CD14-positive monocyte (primary cell): ENCODE results near the gene AKAP3. TPM values are rescaled to one million over a fixed set of nuclear protein-coding genes. Genes with fewer than 3 reads are reported as not detected.

Experiments used
- DNase-seq, 3 donors: peaks; one replicate each; pipeline ENCODE4 v3.0.0-alpha.2; 2011 to 2022
- H2AFZ ChIP-seq: 2 replicates; pipeline ENCODE4 v1.6.0; 2012; ENCODE audit warnings: mild to moderate bottlenecking, low read depth, low read length, inconsistent platforms; ENCODE audit not compliant: insufficient read depth, poor library complexity, severe bottlenecking
- H3K27ac ChIP-seq, 2 donors: 1 replicate in 1 of 2; 2 replicates in 1 of 2; pipeline ENCODE4 v1.5.1; 2012 to 2013; ENCODE audit warnings: low read length in 2 of 2, control low read depth in 1 of 2, inconsistent platforms in 1 of 2, low read depth in 1 of 2, mild to moderate bottlenecking in 1 of 2
- H3K27me3 ChIP-seq, 2 donors: one replicate each; pipeline versions ENCODE4 v1.6.0 to v1.6.1; 2011 to 2013; ENCODE audit warnings: low read length in 2 of 2; ENCODE audit not compliant: control insufficient read depth in 2 of 2, insufficient read depth in 2 of 2
- H3K36me3 ChIP-seq, 2 donors: replicated peaks in 1 of 2; 1 replicate in 1 of 2; 2 replicates in 1 of 2; pipeline versions ENCODE4 v1.5.1 to v1.6.1; 2012 to 2013; ENCODE audit warnings: low read length in 2 of 2, control low read depth in 1 of 2, inconsistent platforms in 1 of 2, mild to moderate bottlenecking in 1 of 2; ENCODE audit not compliant: insufficient read depth in 2 of 2, control insufficient read depth in 1 of 2
- H3K4me1 ChIP-seq, 2 donors: 1 replicate in 1 of 2; 2 replicates in 1 of 2; pipeline versions ENCODE4 v1.5.1 to v1.6.1; 2012 to 2013; ENCODE audit warnings: low read length in 2 of 2, control low read depth in 1 of 2, inconsistent platforms in 1 of 2, mild to moderate bottlenecking in 1 of 2, moderate library complexity in 1 of 2; ENCODE audit not compliant: insufficient read depth in 2 of 2, control insufficient read depth in 1 of 2
- H3K4me2 ChIP-seq: replicated peaks from 2 replicates; pipeline ENCODE3; 2012; ENCODE audit warnings: low read length, moderate library complexity, mild to moderate bottlenecking; ENCODE audit not compliant: poor library complexity, severe bottlenecking; ENCODE audit errors: extremely low read depth
- H3K4me3 ChIP-seq, 3 experiments: fragments of 200-600 bp in 1 of 3; sonication (generic) in 1 of 3; replicated peaks in 1 of 3; 1 replicate in 2 of 3; 2 replicates in 1 of 3; pipeline ENCODE4 v1.5.1; 2011 to 2013; ENCODE audit warnings: low read length in 3 of 3, mild to moderate bottlenecking in 3 of 3, control low read depth in 2 of 3, low read depth in 2 of 3, inconsistent platforms in 1 of 3, moderate library complexity in 1 of 3
- H3K79me2 ChIP-seq: 2 replicates; pipeline ENCODE4 v1.6.0; 2012; ENCODE audit warnings: mild to moderate bottlenecking, control low read depth, inconsistent platforms, low read length, moderate library complexity; ENCODE audit not compliant: insufficient read depth
- H3K9ac ChIP-seq: 2 replicates; pipeline ENCODE4 v1.6.0; 2017; ENCODE audit warnings: low read length, mild to moderate bottlenecking; ENCODE audit not compliant: insufficient read depth, poor library complexity, severe bottlenecking
- H3K9me3 ChIP-seq, 2 donors: replicated peaks in 1 of 2; 1 replicate in 1 of 2; 2 replicates in 1 of 2; pipeline versions ENCODE4 v1.5.1 to v1.6.1; 2012 to 2013; ENCODE audit warnings: low read length in 2 of 2, control low read depth in 1 of 2; ENCODE audit not compliant: control insufficient read depth in 1 of 2, insufficient read depth in 1 of 2
- H4K20me1 ChIP-seq: 2 replicates; pipeline ENCODE4 v1.6.0; 2012; ENCODE audit warnings: mild to moderate bottlenecking, low read length, control low read depth, moderate library complexity; ENCODE audit not compliant: insufficient read depth
- H3K27ac Mint-ChIP-seq, 7 donors: one replicate each; pipeline ENCODE4 v1.8.0; 2020; ENCODE audit warnings: mild to moderate bottlenecking in 7 of 7, mixed read lengths in 7 of 7, moderate library complexity in 6 of 7, inconsistent platforms in 2 of 7
- H3K27me3 Mint-ChIP-seq, 3 donors: one replicate each; pipeline ENCODE4 v1.8.0; 2021 to 2022; ENCODE audit warnings: low read depth in 3 of 3, mild to moderate bottlenecking in 3 of 3, mixed read lengths in 3 of 3, moderate library complexity in 3 of 3, inconsistent platforms in 1 of 3
- H3K36me3 Mint-ChIP-seq, 2 donors: one replicate each; pipeline ENCODE4 v1.8.0; 2020; ENCODE audit warnings: mixed read lengths in 2 of 2, inconsistent platforms in 1 of 2, mild to moderate bottlenecking in 1 of 2
- H3K4me1 Mint-ChIP-seq: one replicate; pipeline ENCODE4 v1.8.0; 2020; ENCODE audit warnings: mild to moderate bottlenecking, mixed read lengths
- H3K4me3 Mint-ChIP-seq, 2 donors: one replicate each; pipeline ENCODE4 v1.8.0; 2020; ENCODE audit warnings: mild to moderate bottlenecking in 2 of 2, mixed read lengths in 2 of 2, moderate library complexity in 1 of 2
- H3K9me3 Mint-ChIP-seq, 7 donors: one replicate each; pipeline ENCODE4 v1.8.0; 2020 to 2022; ENCODE audit warnings: mixed read lengths in 7 of 7, mild to moderate bottlenecking in 6 of 7, moderate library complexity in 6 of 7, inconsistent platforms in 2 of 7
- CTCF ChIP-seq: fragments of 200-600 bp; IDR thresholded peaks from one replicate; pipeline ENCODE4 v1.8.0; 2022; ENCODE audit warnings: antibody characterized with exemption, mild to moderate bottlenecking
- WGBS: methylation state at CpG from one replicate; pipeline ENCODE4 v1.1.5; 2013; ENCODE audit warnings: missing lambda C conversion rate; ENCODE audit not compliant: insufficient coverage; 5-methylcytosine and 5-hydroxymethylcytosine counted together
- intact Hi-C, 2 donors: fragments of 100-400 bp; cut with micrococcal nuclease; formaldehyde crosslinking; loops; one replicate each; pipeline versions ENCODE4 v1.15.0 to v1.15.1; 2023
- polyA plus RNA-seq, 3 donors: library from polyadenylated mRNA; depleted of rRNA in 1 of 3; unstranded in 2 of 3; stranded (reverse) in 1 of 3; fragments of 300-500 nt in 2 of 3; fragments of >200 nt in 1 of 3; fragmentation: Illumina TruSeq in 2 of 3; gene quantifications; 1 replicate in 2 of 3; 2 replicates in 1 of 3; pipeline ENCODE4 v1.2.3, GENCODE V29; 2012 to 2021

The AKAP3 gene
- polyA plus RNA-seq, 3 donors, result 0.08 TPM; not detected in 2

GRCh38 chr12:4580281-4580688, 68.6 kb downstream of the AKAP3 start:
- H3K9me3 Mint-ChIP-seq, result peaks cover 0 to 2% (median 0%) of the 10 kb centered on the region in 7 donors
- Histone ChIP-seq H3K27ac (no peak overlapping the region), H4K20me1 (no peaks in the 10 kb centered on the region), H3K9me3 (no peaks in the 10 kb centered on the region), H3K27me3 (no peaks in the 10 kb centered on the region), H3K4me3 (no peak overlapping the region), H3K36me3 (no peaks in the 10 kb centered on the region), H3K79me2 (no peaks in the 10 kb centered on the region), H3K4me2 (no peak overlapping the region), H3K9ac (no peak overlapping the region), H3K4me1 (peaks cover 0 to 5% of the 10 kb centered on the region in 2 donors), H2AFZ (no peak overlapping the region)
- no peaks in the 10 kb centered on the region for H3K36me3 Mint-ChIP-seq
- DNase-seq, result no peak
- intact Hi-C loops, result no loop called here
- H3K27ac Mint-ChIP-seq, result no peak overlapping the region
- H3K27me3 Mint-ChIP-seq, result peaks cover 1 to 14% (median 8%) of the 10 kb centered on the region in 3 donors
- H3K4me1 Mint-ChIP-seq, result peaks cover 7% of the 10 kb centered on the region
- no peak for TF ChIP-seq CTCF
- WGBS, result no CpG with 5 or more reads among the region's 3 CpGs
- H3K4me3 Mint-ChIP-seq, result no peak overlapping the region

- H3K9me3 Mint-ChIP-seq, result no peaks in the 10 kb centered on the region
- Histone ChIP-seq H3K9me3 (no peaks in the 10 kb centered on the region), H4K20me1 (no peaks in the 10 kb centered on the region), H2AFZ (no peak overlapping the region), H3K36me3 (no peaks in the 10 kb centered on the region), H3K9ac (no peak overlapping the region), H3K27ac (no peak overlapping the region), H3K79me2 (no peaks in the 10 kb centered on the region), H3K27me3 (no peaks in the 10 kb centered on the region), H3K4me1 (peaks cover 0 to 5% of the 10 kb centered on the region in 2 donors), H3K4me2 (no peak overlapping the region), H3K4me3 (no peak overlapping the region)
- peak; percentile 13 for TF ChIP-seq CTCF
- peaks cover 1 to 15% (median 6%) of the 10 kb centered on the region in 3 donors for H3K27me3 Mint-ChIP-seq
- peak in 2 of 3 donors; percentile 40 to 47 for DNase-seq
- H3K36me3 Mint-ChIP-seq, result no peaks in the 10 kb centered on the region
- WGBS, result 0% methylated on average over 2 of the region's 8 CpGs
- peak overlapping the region in 1 of 7 donors; percentile 36 for H3K27ac Mint-ChIP-seq
- intact Hi-C loops, result no loop called here
- H3K4me3 Mint-ChIP-seq, result peak overlapping the region in 1 of 2 donors; percentile 36
- peaks cover 7% of the 10 kb centered on the region for H3K4me1 Mint-ChIP-seq
Measured at GRCh38 chr12:4579305-4580102, 69.3 kb downstream of the AKAP3 start.
